ENCODE measurements around the gene SPRR2A.
"Not testable (repeated sequence)": the region's sequence is repeated elsewhere in the genome, so short reads cannot be mapped to it uniquely, and the experiment has no call there.

SPRR2A gene

DNA sequence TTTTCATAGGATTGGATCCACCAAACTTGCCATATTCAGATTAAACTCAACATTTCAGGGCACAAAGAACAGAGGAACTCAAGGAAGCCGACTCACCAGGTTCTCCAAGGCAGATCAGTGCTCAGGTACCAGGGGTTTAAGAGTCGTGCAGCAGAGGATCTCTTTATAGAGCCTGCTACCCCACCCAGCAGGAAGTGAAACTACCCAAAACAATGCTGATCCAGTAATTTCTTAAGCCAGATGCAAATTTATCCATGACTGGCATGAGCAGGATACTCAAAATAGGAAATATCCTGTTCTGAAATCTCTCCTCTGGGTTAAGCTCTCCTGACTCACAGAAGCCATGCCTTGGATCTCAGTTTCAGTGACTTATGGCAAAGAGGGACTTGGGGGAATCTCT is at the start of gene SPRR2A:
Gene SPRR2A, minus strand, starts transcription at position 138 of the 400 bp plus-strand sequence. CDS start 777 bp downstream, outside the sequence.
- no peak for DNase-seq (ENCODE audit: low read depth)

DNA sequence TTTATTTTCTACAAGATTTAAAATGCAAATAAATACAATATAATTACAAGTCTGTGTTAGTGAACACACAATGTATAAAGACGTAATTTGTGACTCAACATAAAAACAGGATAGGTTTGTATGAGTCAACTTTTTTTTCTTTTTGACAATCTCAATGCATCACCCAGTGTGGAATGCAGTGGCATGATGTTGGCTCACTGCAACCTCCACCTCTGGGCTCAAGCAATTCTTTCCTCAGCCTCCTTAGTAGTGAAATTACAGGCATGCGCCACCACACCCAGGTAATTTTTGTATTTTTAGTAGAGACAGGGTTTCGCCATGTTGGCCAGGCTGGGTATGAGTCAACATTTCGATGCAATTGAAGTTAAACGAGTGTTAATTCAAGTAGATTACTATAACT is 42.9 kb upstream of the SPRR2A start:
- no peak for DNase-seq (ENCODE audit: low read depth)

DNA sequence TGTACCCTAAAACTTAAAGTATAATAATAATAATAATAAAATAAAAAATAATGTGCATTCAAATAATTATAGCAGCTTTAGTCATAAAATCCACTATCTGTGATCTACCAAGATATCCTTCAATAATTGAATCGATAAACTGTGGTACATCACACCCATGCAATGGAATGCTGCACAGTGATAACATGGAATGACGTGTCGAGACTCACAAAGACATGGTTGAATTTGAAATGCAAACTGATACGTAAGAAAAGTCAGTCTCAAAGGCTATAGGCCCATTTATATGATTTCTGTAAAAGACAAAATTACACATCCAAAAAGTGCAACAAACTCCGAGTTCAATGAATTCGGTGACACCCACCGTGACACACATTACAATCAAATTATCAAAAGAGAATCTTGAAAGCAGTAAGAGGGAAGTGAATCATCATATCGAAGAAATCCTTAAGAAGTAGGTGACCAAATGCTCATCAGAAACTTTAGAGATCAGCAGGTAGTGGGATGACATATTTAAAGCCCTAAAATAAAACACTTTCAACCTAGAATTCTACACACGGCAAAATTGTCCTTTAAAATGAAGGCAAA is 42.2 kb upstream of the SPRR2A start:
- DNase-seq (ENCODE audit: low read depth) = no peak

DNA sequence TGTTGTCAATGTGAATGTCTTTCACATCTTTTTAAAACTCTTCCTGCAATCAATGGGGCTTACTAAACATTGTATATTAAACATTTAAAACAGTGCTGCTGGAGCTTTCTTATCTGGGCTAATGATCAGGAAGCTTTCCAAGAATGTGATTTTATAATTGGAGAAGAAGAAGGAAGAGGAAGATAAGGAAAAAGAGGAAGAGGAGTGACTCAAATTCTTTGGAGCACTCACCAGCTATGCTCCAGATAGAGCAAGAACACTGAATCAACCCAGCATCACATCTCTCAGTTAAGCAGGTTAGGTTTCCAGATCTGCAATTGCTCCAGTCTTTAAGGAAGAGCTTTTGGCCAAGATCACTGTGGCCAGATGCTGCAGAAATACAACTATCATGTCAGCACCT is 38.5 kb upstream of the SPRR2A start:
- DNase-seq (ENCODE audit: low read depth) = no peak

DNA sequence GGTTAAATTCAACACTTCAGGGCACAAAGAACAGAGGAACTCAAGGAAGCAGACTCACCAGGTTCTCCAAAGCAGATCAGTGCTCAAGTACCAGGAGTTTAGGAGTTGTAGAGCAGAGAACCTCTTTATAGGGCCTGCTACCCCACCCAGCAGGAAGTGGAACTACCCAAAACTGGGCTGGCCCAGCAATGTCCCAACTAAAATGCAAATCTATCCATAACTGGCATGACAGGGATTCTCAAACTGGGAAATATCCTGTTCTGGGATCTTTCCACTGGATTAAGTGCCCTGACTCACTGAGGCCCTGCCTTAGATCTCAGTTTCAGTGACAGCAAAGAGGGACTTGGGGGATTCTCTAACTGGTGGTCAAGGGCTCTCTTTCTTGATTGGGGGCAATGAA is 37.1 kb upstream of the SPRR2A start, which contains the start of gene SPRR2E:
Gene SPRR2E, minus strand, starts transcription at position 101 of the 400 bp plus-strand sequence. CDS start 775 bp downstream, outside the sequence.
- no peak for DNase-seq (ENCODE audit: low read depth)

DNA sequence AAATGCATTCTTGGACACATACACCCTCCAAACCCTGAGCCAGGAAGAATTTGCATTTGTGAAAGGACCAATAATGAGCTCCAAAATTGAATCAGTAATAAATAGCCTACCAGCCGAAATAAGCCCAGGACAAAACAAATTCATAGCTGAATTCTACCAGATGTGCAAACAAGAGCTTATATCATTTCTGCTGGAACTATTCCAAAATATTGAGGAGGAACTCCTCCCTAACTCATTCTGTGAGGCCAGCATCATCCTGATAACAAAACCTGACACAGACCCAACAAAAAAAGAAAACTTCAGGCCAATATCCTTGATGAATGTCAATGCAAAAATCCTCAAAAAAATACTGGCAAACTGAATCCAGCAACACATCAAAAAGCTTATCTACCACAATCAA is 30.3 kb upstream of the SPRR2A start:
- no peak for DNase-seq (ENCODE audit: low read depth)

DNA sequence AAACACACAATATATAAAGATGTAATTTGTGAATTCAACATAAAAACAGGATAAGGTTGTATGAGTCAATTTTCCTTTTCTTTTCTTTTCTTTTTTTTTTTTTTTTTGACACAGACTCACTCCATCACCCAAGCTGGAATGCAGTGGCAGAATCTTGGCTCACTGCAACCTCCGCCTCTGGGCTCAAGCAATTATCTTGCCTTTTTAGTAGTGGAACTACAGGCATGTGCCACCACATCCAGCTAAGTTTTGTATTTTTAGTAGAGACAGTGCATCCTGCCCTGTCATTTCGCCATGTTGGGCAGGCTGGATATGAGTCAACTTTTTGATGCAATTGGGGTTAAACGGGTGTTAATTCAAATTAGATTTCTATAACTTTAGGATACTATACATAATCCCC is 24.4 kb upstream of the SPRR2A start:
- no peak for DNase-seq (ENCODE audit: low read depth)

DNA sequence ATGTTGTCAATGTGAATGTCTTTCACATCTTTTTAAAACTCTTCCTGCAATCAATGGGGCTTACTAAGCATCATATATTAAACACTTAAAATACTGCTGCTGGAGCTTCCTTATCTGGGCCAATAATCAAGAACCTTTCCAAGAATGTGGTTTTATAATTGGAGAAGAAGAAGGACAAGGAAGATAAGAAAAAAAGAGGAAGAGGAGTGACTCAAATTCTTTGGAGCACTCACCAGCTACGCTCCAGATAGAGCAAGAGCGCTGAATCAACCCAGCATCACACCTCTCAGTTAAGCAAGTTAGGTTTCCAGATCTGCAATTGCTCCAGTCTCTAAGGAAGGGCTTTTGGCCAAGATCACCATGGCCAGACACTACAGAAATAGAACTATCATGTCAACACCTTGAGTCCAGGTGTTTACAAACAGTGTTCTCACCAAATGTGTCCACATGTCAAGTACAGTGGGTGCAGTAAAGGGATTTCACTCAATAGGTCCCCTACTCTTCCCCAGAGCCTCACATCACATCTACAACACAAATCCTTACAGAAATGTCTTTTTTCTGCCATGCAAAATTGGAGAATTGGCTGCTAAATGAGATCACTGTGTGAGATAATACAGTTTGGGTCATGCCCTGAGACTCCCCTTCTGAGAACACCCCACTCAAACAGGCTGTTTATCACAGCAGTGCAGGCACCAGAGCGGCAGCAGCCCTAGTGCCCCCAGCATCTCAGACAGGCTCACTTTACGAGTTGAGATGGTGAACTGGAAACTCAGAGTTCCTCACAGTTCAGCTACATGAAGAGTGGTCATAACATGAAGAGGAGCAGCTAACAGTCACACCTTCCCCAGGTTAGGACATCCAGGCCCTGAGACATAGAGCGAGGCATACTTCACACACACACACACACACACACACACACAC is 15.8 kb upstream of the SPRR2A start:
- no peak for DNase-seq (ENCODE audit: low read depth)

DNA sequence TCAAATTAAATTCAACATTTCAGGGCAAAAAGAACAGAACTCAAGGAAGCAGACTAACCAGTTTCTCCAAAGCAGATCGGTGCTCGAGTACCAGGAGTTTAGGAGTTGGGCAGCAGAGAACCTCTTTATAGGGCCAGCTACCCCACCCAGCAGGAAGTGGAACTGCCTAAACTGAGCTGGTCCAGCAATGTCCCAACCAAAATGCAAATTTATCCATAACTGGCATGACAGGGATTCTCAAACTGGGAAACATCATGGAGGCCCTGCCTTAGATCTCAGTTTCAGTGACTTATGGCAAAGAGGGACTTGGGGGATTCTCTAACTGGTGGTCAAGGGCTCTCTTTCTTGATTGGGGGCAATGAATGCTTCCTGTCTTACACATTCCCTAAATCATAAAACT is 14.2 kb upstream of the SPRR2A start, which contains the start of gene SPRR2B:
Gene SPRR2B, minus strand, starts transcription at position 101 of the 400 bp plus-strand sequence. CDS start 772 bp downstream, outside the sequence.
- no peak for DNase-seq (ENCODE audit: low read depth)

DNA sequence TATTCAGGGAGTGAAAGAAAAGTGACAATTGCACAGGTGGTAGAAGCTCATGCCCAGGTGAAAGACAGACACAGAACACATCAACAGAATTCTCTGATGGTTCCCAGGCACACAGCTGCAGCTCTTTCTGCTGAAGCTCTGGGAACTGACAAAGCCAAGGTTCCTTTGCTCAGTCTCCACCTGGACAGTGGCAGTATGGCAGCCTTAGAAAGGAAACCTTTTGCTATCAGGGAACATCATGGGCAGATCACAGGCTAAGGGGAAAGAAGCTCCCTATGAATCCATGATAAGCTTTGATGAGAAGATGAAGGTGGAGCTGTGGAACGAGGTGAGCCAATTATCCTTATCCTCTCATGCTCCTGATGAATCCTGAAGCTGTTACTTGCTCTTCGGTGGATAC is 12.9 kb upstream of the SPRR2A start:
- no peak for DNase-seq (ENCODE audit: low read depth)

DNA sequence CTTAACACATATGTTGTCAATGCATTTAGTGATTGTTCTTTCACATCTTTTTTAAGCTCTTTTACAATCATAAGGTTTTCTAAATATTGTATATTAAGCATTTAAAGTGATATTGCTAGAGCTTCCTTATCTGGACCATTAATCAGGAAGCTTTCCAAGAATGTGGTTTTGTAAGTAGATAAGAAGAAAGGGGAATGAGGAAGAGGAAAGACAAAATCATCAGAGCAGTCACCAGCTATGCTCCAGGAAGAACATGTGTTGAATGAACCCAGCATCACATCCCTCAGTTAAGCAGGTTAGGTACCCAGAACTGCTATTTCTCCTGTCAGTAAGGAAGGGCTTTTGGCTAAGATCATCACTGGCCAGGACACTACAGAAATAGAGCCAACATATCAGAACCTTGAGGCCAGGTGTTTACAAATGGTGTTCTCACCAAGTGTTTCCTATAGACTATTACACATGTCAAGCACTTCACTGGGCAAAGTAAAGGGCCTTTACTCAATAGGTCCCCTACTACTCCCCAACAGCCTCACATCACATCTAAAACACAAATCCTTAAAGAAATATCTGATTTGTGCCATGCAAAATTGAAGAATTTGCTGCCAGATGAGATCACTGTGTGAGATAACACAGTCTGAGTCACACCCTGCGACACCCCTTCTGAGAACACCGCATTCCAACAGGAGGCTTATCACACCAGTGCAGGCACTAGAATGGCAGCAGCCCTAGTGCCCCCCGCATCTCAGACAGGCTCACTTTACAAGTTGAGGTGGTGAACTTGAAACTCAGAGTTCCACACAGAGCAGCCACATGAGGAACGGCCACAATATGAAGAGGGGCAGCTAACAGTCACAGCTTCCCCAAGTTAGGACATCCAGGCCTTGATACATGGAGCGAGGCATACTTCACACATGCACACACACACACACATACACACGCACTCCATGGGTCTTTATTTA is 1.8 kb upstream of the SPRR2A start:
- no peak for DNase-seq (ENCODE audit: low read depth)

DNA sequence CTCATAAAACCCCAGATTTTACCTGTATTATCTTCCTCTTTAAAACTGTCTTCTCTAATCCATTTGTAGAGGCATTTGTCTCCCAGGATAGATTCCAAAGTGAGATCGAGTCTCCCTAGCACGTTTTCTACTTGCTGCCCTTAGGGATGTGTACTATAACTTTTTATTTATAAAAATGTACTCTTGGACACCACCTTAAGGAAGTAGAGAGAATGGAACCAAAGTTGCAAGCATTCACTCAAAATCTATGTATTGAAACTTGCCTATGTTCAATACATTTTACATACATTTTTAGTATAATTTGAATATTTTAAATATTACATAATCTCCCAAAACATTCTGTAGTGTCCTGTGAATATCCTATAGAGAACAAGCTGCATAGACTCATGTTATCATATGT is 842 bp upstream of the SPRR2A start:
- DNase-seq (ENCODE audit: low read depth) = no peak

DNA sequence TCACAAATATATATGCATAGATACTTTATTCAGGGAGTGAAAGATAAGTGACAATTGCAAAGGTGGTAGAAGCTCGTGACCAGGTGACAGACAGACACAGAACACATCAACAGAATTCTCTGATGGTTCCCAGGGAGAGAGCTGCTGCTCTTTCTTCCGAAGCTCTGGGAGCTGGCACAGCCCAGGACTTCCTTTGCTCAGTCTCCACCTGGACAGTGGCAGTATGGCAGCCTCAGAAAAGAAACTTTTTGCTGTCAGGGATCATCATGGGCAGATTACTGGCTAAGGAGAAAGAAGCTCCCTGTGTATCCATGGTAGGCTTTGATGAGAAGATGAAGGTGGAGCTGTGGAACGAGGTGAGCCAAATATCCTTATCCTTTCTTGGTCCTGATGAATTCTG is 1.2 kb downstream of the SPRR2A start:
- DNase-seq (ENCODE audit: low read depth) = not testable (repeated sequence)

DNA sequence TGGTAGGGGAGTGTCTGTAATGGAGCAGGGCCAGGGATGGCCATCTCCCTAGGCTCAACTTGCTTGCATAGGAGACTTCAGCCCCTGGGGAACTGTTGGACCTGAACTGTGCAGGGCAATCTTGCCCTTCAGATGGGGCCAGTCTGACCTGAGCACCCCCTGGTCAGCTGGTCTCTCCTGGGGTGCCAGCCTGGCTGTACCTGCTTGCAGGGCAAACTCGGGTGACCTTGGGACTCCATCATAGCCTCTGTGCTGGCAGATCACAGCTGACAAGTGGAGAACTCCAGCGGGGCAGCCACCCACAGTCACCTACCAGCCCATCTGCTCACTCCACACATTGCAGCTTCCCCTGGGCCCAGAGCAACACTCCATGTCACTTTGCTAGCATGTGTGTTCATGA is 8.1 kb downstream of the SPRR2A start:
- no peak for DNase-seq (ENCODE audit: low read depth)

DNA sequence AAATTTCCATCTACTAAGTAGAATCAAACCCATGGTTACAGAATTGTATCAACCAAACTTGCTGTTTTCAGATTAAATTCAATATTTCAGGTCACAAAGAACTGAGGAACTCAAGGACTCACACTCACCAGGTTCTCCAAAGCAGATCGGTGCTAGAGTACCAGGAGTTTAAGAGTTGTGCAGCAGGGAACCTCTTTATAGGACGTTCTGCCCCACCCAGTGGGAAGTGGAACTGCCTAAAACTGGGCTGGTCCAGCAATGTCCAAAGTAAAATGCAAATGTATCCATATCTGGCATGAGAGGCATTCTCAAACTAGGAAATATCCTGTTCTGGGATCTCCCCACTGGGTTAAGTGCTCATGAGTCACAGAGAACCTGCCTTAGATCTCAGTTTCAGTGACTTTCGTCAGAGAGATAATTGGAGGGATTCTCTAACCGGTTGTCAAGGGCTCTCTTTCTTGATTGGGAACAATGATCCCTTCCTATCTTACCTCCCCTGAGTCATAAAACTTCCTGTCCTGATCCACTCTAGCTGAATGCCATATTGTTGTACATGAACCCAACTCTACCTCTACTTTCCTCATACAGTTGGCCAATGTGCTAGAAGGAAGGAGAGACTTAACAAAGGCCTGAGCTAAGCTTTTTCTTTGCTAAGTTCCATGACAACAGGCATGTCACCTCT is 16.2 kb downstream of the SPRR2A start, which contains the start of gene SPRR2D:
Gene SPRR2D, minus strand, starts transcription at position 171 of the 682 bp plus-strand sequence. CDS start 774 bp downstream, outside the sequence.
- DNase-seq (ENCODE audit: low read depth) = no peak

DNA sequence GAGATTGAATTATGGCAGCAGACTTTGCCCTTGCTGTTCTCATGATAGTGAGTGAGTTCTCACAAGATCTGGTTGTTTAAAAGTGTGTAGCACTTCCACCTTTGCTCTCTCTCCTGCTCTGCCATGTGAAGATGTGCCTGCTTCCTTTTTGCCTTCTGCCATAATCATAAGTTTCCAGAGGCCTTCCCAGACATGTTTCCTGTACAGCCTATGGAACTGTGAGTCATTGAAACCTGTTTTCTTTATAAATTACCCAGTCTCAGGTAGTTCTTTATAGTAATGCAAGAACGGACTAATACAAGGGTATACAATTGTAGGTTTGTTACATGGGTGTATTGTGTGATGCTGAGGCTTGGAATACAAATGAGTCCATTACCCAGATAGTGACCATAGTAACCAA is 22.1 kb downstream of the SPRR2A start:
- no peak for DNase-seq (ENCODE audit: low read depth)

DNA sequence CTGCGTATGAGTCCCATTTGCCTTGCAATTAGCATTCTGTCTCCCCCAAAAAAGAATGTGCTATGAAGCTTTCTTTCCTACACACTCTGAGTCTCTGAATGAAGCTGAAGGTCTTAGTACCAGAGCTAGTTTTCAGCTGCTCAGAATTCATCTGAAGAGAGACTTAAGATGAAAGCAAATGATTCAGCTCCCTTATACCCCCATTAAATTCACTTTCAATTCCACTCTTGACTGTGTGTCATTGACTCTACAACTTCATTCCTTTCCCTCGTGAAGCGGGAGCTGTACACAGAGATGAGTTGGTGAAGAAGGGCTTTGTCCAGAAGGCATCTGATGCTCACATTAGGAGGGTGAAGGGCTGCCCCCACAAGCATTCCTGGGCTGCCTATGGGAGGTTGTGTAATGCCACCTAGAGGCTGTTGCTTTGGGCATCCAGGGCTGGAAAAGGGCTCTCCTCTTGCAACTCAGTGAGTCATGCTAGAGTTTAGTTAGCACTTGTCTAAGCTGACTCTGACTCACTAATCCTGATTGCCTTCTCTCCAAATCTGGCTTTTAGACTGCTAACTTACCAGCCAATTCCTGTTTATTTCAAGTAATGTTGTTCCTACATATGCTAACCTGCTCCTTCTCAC is 24.5 kb downstream of the SPRR2A start:
- peak; percentile 9 for DNase-seq (ENCODE audit: low read depth)

DNA sequence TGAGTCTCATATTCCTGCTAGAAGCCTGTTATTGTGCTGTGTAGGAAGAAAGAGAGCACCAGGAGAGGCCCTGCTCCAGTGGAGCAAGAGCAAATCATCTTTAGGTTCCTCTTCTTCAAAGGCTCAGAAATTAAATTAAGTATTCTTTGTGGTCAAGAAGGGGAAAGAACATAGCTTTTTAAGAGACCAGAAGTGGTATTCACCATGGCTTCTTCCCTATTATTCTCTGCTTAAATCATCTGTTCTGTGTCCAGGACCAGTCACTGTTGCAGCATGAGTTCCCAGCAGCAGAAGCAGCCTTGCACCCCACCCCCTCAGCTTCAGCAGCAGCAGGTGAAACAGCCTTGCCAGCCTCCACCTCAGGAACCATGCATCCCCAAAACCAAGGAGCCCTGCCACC is 25.2 kb downstream of the SPRR2A start:
- no peak for DNase-seq (ENCODE audit: low read depth)

DNA sequence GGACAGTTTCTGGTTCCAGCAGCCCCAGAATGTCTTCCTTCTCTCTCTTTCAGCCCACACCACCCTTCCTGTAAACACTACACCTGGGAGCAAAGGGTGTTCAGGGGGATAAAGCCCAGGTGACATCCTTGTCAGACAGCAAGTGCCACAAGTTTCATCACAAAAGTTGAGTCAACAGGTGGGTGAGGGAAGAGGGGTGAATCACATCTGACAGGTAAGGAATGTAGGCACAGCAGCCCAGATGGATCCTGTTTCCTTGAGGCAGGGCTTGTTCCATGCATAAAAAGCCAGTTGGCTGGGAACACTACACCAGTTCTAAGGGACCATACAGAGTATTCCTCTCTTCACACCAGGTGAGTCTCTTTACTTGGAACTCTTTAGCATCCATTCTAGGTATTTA is 26.4 kb downstream of the SPRR2A start, which contains the start of gene SPRR1B:
Gene SPRR1B, plus strand, starts transcription at position 309 of the 400 bp plus-strand sequence. CDS start 1,143 bp downstream, outside the sequence.
- no peak for DNase-seq (ENCODE audit: low read depth)

DNA sequence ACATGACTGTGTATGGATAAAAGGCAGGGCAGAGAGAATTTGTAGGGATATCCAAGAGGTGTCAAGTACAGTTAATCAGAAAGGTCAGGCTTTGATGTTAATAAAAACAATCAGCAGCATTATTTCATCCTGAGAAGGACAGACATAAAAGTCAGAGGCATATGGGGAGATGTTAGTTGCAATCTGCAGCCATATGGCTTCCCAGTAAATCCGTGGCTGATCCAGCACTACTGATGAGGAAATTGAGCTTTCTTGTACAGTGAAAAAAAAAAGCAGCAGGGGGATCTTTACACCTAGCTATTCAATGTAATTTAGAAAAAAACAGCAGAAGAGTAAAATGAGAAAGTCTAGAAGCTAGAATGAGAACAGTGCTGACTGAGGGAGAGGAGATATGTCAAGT is 28.5 kb downstream of the SPRR2A start:
- no peak for DNase-seq (ENCODE audit: low read depth)

DNA sequence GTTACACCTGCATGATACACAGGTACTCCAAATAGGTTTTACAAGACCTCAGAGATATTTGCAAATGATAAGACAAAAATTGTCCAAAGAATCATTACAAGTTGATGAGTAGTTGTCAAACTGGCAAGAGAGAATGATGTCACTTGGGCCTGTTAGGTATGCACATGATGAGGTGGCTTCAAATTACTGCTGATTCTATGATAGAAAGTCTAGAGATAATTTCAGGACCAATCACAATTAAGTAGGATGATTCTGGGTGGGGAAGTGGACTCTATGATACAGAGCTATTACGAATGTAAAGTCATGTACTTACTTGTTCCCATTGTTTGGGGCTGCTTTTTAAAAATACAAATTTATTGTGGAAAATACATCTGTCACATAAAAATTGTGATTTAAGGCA is 31.5 kb downstream of the SPRR2A start:
- DNase-seq (ENCODE audit: low read depth) = no peak
